ENCODE measurements around the gene ZNF625.
"Not testable (repeated sequence)": the region's sequence is repeated elsewhere in the genome, so short reads cannot be mapped to it uniquely, and the experiment has no call there.

Gene ZNF625

GRCh38 chr19:12137221-12137940 is 19.2 kb downstream of the ZNF625 start:
- DNase-seq (ENCODE audit: low read depth), result no peak

GRCh38 chr19:12133069-12133468 is 23.5 kb downstream of the ZNF625 start:
- DNase-seq (ENCODE audit: low read depth), result no peak

- DNase-seq (ENCODE audit: low read depth), result no peak
These were observed 29.8 kb downstream of the ZNF625 start for GRCh38 chr19:12126707-12127106.

- DNase-seq (ENCODE audit: low read depth), result no peak
These were observed 39.1 kb downstream of the ZNF625 start for GRCh38 chr19:12117201-12117970.

GRCh38 chr19:12113121-12113520 is 43.4 kb downstream of the ZNF625 start:
- DNase-seq (ENCODE audit: low read depth), result no peak

- DNase-seq (ENCODE audit: low read depth), result no peak
These were observed 43.8 kb downstream of the ZNF625 start for GRCh38 chr19:12112701-12113100.

GRCh38 chr19:12111943-12112637 is 44.4 kb downstream of the ZNF625 start:
- DNase-seq (ENCODE audit: low read depth), result no peak

GRCh38 chr19:12111176-12111575 is 45.4 kb downstream of the ZNF625 start:
- no peak for DNase-seq (ENCODE audit: low read depth)

GRCh38 chr19:12103909-12104308 is 52.6 kb downstream of the ZNF625 start:
- not testable (repeated sequence) for DNase-seq (ENCODE audit: low read depth)

GRCh38 chr19:12098040-12098439 is 58.5 kb downstream of the ZNF625 start:
- no peak for DNase-seq (ENCODE audit: low read depth)

- no peak for DNase-seq (ENCODE audit: low read depth)
These were observed 61.3 kb downstream of the ZNF625 start for GRCh38 chr19:12095111-12095790.

All from stimulated activated CD8-positive, alpha-beta memory T cell treated with anti-CD3 and anti-CD28 coated beads, Interleukin-12 subunit alpha, Interleukin-12 subunit beta, amount 100 ng/mL, for 1 hour (primary cell).